GM18909 (cell line): Measurements from ENCODE around the gene THRA.
A peak's percentile ranks its signal among the peaks of the same experiment; 100 is the strongest.

Experiments
- ATAC-seq: cut with Tn5 transposase; IDR thresholded peaks from one replicate; pipeline ENCODE4 v1.9.1; 2021; ENCODE audit warnings: mild to moderate bottlenecking; ENCODE audit not compliant: unreplicated experiment, poor library complexity

THRA gene

DNA sequence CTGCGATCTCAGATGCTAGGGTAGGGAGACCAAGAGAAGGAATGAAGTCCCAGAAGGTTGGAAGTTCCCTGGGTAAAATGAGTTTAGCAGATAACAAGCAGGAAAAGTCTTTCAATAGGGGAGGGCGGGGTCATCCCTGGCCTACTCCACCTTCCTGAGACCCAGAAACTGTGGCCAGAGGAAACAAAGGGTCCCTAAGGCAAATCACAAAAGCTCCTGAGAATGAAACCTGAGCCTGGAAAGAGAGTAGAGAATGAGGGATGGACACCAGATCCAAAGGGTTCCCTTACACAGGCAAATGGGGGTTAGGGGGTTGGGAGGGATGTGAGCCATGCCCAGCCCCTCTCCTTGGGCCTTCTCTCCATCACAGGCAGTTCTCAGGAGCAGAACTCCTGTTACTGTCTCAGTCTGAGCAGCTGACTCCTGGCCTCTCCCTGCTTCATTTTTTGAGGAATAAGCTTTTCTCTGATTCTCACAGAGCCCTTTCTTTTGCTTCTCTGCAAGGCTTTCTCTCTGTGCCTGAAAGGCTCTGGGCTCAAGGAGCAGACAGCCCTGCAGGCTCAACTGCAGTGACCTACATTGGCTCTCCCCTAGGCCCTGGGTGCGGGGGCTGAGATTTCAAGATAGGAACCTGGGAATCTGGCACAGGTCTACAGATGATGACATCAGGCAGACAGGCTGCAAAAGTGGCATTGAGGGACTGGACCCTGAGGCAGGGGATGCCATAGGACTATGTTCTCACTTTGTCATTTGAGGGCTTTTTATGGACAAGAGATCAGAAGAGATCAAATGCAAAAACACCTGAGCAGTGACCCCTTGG is 47.5 kb downstream of the THRA start:
- ATAC-seq, result no peak

DNA sequence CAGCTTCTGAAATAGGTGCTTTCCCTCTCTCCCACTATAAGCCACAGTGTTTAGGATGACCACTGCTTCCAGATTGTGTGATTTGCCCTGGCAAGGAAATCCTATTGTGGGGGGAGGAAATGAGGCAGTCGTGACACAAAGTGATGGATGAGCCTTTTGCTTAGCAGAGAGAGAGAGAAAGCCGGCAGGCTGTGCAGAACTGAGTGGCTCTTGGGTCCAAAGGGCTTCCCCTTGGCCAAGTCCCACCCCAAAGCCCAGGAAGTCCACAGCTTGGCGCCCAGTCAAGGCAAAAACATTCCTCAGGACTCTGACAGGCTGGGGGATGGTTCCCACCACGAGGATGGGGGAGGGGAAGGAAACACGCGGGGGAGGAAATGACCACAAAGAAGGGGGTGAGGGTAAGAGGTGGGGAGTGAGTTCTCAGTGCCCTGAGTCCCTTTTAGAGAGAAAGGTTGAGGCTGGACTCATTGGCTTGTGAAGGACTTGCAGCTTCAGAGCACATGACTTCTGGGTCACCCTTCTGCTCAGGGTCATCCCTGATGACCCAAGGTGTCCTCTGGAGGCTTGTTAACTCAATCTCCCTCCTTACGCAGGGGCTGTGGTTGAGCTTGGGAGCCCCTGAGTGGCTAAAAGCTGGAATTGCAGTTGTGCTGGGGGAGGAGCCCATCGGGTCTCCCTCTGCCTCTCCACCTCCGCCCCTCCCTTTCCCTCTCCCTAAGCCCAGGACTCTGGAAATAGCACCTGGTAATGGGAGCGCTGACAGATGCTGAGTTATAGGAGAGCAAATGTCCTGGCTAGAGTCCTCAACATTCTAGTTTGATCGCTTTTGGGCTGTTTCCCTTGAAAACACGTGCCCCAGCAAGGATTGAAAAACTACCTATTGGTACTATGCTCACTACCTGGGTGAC is 48.7 kb downstream of the THRA start:
- ATAC-seq, result peak; percentile 48

DNA sequence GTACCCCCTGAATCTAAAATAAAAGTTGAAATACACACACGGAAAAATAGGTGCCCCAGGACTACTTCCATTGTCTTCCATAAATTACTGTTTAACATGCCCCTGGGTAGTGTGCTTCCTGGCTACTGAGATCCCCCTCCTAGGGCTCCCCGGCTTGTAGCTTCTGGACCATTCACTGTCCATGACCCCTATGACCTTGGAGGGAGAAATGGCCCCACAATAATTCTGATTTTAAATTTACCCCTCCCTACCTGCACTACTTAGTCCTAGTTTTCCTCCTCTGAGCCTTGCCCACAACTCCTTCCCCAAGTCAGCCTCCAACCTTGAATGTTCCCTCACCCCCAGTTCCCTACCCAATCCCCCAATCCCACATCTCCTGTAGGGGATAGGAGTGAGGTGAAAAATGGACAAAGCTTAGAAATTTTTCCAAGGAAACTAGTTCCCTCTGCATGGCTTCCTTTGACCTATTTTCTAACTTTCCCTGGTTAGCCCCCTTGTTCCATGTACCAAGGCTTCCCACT is 49.5 kb downstream of the THRA start:
- ATAC-seq, result no peak

DNA sequence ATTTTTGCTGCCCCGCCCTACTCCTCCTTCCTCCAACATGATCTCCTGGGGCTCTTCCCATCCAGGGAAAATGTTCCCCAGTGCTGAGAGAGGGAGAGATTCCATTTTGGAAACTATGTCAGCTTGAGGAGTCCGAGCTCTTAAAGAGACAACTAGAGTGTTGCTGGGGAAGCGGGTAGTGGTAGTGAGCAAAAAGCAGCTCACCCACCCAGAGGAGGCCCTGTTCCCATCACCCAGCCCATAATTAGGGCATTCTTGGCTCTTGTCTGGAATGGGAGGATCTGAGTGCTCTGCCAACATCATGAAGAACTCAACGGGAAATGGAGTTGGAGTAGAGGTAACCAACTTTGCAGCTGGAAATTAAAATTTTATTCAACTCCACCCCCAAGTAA is 49.9 kb downstream of the THRA start:
- ATAC-seq, result no peak

DNA sequence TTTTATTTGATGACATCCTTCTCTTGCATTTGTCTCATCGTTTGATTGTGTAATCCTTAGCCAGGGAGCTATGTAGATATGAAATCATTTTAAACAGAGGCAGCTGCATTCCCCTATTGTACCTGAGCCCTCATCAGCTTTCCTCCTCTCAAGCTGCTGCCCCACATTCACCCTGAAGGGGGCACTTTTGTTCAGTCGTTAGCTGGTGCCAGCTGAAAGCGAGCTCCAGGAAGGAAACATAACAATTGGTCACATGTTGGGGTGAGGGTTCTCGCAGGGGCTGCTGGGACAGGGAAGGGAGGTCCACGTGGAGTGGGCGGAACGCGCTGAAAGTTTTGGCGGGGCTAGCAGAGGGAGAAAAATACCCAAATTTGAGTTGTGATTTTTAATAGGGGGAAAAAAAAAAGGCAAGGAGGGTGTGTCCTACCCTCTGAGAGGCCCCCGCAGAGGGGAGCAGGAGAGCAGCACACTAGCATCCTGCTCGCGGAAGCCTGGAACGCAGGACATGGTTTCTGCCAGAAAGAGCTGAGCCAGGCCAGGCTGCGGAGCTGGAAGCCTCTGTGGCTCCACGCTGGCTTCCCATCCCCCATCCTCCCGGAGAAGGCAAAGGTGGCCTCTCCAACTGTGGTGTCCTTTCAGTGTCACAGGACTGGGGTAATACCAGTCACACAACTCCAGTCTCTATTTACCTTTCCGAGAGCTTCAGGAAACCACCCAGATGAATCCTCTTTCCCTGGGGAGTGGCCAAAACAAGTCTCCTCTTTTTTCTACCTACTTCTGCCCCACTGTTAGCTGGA is 50.5 kb downstream of the THRA start:
- peak; percentile 83 for ATAC-seq

DNA sequence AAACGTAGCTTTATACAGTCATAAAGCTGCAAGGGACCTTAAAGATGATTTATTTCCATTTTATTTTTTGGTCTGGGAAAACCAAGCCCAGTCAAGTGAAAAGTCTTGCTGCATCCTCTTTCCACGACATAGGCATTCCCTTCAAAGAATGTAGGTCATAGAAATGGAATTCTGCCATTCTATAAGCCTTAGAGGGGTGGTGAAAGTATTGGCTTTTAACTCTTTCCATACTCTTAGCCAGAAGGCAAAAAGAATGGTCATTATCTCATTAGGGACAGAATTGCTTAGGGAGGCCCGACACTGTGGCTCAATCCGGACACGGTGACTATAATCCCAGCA is 51.1 kb downstream of the THRA start:
- ATAC-seq, result no peak

DNA sequence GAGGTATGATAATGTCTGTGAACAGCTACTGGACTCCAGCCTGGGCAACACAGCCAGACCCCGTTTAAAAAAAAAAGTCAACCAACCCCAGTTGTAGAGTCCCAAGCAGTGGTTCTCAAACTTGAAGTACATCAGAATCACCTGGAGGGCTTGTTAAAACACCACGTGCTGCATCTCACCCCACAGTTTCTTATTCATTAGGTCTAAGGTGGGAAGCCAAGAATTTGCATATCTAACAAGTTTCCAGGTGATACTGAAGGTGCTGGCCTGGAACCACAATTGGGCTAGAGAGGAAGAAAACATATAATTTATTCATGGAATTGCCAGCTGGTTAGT is 52.3 kb downstream of the THRA start:
- no peak for ATAC-seq

DNA sequence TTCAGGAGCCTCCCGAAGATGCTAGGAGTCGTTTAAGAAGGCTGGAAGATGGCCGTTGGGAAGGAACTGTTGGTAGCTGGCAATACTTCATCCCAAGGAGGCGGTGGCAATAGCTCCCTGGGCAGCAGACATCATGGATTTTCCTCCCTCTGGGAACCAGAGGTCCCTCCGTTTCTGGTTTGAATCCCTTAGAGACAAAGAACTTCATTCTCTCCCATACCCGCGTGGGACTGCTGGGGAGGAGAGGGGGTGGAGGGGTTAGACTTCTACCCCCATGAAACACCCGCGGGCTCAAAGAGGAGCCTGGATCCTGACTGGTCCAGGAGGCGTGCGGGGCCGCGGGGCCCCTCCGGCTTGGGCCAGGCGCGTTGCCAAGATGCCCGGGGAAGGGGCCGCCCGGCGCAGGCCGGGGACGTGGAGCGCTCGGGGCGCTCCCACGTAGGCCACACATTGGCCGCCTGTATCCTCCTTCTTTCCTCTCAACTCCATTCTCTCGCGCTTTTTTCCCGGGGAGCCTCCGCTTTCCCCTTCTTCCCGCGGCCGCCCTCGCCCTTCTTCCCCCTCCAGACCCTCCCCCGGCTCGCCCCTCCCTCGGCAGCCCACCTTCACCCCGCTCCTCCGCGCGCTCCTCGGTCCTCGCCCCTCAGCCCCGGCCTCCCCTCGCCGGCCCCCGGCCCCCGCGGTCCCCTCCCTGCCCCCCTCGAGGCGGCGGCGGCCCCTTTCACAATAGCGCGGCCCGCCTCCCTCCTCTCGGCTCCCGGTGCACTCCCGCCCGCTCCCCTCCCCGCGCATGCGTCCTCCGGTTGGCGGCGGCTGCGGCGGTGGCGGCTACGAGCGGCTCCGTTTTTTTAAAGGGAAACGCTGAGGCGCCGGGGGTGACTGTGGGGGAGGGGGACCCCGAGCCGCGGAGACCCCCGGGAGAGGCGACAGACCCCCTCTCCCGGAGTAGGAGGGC is 58.7 kb downstream of the THRA start, which contains the start of gene MSL1:
Gene MSL1 (plus strand): TSS at position 791 of the 955 bp plus-strand sequence. CDS start 642 bp downstream, outside the sequence.
- peak; percentile 54 for ATAC-seq

DNA sequence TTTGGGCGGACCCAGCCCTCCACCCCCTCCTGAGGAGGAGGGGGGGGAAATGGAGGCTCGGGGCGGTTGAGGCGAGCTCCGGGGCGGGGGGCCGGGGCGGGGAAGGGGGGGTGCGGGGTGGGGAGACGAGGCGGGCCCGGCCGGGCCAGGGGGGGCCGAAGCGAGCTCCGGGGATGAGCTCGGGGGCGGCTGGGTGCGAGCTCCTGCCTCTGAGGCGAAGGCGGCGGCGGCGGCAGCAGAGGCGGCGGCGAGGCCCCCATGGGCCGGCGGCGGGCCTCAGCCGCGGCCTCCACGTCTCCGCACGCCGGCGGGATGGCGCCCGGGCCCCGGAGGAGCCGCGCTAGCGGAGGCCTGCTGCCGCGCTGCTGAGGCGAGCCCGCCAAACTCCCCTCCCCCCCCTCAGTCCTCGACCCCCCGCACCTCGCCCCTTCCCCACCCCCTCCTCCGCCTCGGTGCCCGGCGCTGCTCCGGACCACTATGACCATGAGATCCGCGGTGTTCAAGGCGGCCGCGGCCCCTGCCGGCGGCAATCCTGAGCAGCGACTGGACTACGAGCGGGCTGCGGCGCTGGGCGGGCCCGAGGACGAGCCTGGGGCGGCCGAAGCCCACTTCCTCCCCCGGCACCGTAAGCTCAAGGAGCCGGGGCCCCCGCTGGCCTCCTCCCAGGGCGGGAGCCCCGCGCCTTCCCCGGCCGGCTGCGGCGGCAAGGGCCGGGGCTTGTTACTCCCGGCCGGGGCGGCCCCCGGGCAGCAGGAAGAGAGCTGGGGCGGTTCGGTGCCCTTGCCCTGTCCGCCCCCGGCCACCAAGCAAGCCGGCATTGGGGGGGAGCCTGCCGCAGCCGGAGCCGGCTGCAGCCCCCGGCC is 59.6 kb downstream of the THRA start:
- ATAC-seq, result peak; percentile 39

DNA sequence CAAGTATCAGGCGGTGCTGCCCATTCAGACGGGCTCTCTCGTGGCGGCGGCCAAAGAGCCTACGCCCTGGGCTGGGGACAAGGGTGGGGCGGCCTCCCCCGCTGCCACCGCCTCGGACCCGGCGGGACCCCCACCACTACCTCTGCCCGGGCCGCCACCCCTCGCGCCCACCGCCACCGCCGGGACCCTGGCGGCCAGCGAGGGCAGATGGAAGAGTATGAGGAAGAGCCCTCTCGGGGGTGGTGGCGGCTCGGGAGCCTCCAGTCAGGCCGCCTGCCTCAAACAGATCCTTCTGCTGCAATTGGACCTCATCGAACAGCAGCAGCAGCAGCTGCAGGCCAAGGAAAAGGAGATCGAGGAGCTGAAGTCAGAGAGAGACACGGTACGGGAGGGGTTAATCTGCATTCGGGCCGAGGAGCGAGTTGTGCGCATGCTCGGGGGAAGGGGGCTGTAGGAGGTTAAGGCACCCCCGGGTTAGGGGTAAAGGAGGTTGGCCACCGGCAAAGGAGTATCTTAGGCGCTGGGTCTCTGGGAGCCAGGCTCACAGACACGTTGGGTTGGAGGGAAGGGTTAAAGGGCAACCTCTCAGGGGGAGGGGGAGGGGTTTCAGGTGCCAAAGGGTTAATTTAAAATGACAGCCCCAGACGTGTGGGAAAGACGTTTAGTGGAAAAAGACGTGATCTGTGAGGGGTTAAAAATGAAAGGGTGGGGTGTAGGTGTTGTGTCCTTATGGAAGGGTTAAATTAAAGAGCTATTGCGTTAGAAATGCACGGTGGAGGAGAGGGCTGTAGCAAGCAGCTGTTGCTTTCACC is 60.4 kb downstream of the THRA start:
- peak; percentile 26 for ATAC-seq

DNA sequence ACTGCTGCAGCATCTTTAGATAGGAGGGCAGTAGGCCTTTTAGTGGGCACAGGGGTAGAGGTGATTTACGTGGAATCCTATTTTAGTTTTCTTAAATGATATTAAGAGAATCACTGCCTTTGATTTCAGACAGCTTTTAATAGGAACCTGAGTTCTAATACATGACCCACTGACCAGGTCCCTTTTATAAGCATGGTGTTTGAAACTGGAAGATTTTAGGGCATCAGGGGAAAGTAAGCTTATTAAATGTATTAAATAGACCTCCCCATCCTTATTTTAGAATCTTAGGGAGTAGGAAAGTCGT is 61.0 kb downstream of the THRA start:
- no peak for ATAC-seq

DNA sequence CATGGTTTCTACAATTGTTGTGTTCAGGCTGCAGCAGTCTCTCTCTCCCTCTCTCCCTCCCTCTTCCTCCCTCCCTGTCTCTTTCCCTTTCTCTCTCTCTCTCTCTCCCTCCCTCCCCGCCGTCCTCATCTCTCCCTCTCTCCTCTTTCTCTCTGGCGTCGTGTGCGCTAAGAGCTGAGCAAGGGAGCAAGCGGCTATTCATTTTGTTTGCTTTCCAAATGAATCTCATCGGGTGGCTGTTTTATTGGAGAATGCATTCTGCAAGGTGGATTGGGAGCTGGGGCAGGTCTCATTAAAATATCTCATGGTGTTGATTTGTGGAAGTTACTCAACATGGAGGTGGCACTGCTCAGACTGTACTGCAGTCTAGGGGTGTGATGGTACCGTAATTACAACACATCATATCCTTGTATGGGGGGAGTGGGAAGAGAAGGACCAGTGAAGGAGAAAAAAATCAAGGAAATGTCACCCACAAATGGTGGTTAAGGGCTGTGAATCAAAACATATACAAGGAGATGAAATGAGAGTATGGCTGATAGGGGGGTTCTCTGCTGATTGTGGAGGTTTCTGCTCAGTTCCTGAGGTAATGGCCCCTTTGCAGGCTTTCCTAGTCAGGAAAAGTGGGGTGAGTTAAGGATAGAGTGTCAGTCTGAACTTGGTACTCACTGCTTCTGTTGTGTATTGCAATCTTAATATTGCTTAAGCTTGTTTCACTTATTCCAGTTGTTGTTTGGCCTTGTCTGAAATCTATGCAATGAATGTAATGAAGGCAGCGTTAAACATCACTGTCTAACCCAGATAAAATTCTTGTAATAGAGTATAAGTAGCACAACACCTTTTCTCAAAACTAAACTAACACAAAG is 61.7 kb downstream of the THRA start:
- no peak for ATAC-seq

DNA sequence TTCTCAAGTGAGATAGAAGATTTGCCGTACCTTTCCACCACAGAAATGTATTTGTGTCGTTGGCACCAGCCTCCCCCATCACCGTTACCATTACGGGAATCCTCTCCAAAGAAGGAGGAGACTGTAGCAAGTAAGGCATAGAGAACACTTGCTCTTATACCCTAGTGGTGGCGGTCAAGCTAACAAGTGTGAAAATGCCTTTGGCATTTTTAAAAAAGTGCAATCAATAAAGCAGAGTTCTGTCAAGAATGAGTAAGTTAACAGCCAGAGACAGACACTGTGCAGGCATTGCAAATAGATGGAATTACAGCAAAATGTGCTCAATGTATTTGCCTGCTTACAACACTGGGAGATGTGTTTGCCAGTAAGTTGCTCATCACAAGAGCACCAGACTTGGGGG is 66.7 kb downstream of the THRA start:
- no peak for ATAC-seq

DNA sequence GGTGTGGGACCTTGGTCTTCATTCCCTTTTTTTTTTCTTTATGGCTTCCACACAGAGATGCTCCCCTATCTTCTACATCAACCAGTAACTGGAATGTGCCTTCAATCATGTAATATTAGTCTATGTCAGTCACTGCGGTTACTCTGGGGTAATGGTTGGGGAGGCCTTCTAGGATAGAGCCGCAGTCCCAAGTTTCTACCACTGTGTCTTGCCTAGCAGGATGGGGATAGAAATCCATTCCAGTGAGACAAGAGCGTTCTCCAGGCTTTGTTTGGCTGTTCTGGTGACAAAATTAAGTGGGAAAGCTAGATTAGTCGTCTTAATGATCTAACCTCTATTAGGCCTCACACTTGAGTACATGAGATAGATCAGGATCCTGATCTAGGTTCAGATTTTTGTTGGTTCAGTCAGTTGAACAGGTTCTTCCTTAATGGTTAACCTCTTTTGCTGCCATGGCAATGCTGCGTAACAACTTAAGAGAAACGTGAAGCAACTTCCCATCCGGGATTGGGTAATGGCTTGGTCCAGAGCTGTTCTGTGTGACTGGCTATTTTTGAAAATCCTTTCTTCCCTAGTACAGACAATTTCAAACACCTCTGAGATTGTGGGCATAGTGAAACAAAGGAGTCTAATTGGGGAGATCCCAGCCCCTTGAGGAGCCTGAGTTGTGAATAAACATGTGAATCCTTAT is 67.7 kb downstream of the THRA start:
- ATAC-seq, result no peak

DNA sequence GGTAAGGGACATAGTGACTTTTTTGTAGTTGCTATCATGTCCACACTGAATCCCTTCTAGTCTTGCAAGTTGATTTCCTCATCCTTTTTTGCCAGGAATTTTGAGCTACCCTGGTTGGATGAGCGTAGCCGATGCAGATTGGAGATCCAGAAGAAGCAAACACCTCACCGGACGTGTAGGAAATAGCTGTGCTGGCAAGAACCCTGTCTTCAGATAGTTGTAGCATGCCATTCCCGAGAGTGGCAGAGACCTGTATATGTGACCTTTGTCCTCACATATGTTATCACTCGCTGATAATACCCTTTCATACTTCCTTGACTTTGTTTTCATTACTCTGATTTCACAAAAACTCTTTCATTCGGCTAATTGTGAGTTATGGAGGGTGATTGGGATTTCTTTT is 71.4 kb downstream of the THRA start:
- no peak for ATAC-seq

DNA sequence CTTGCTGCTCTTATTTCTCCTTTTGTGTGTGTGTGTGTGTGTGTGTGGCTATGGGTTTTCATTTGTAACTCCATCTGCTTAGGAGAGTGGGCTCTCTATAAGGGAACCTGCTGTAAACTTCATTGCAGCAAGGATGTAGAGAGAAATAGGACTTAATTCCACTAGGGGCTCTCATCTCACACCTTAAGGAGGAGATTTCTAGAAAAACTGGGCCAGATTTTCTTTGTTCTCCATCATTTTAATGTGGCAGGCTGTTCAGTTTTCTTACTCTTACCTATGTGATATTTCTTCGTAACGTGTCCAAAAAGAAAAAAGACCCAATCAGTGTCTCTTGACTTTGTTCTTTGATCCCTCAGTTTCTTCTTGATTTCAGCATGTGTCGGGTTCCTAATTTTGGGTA is 73.1 kb downstream of the THRA start:
- ATAC-seq, result no peak
